NCI-H128 (cell line): Measurements from ENCODE around the gene SATB2.

Experiments
- DNase-seq: peaks from one replicate; lab custom pipeline; 2025; ENCODE audit not compliant: unreplicated experiment; lab: John Stamatoyannopoulos, UW

SATB2 gene

GRCh38 chr2:199409759-199410529, 47.8 kb downstream of the SATB2 start:
- DNase-seq: no peak

GRCh38 chr2:199407421-199407820, 50.3 kb downstream of the SATB2 start:
- DNase-seq: no peak

GRCh38 chr2:199405241-199405640, 52.5 kb downstream of the SATB2 start:
- DNase-seq: no peak

- no peak for DNase-seq
These were observed 52.9 kb downstream of the SATB2 start for GRCh38 chr2:199404841-199405240.

GRCh38 chr2:199395311-199395710, 62.4 kb downstream of the SATB2 start:
- DNase-seq: no peak

- no peak for DNase-seq
These were observed 65.4 kb downstream of the SATB2 start for GRCh38 chr2:199392363-199392762.

- no peak for DNase-seq
These were observed 68.9 kb downstream of the SATB2 start for GRCh38 chr2:199388728-199389268.

- no peak for DNase-seq
These were observed 73.7 kb downstream of the SATB2 start for GRCh38 chr2:199384043-199384442.

- DNase-seq: no peak
These were observed 74.7 kb downstream of the SATB2 start for GRCh38 chr2:199383021-199383420.

GRCh38 chr2:199382091-199382490, 75.6 kb downstream of the SATB2 start:
- no peak for DNase-seq

GRCh38 chr2:199381531-199381930, 76.2 kb downstream of the SATB2 start:
- DNase-seq: no peak

GRCh38 chr2:199378948-199379650, 78.6 kb downstream of the SATB2 start:
- DNase-seq: no peak

GRCh38 chr2:199370150-199370780, 87.5 kb downstream of the SATB2 start:
- no peak for DNase-seq

GRCh38 chr2:199366406-199366805, 91.3 kb downstream of the SATB2 start:
- no peak for DNase-seq

GRCh38 chr2:199364153-199364552, 93.6 kb downstream of the SATB2 start:
- peak; percentile 27 for DNase-seq

- DNase-seq: no peak
These were observed 101.3 kb downstream of the SATB2 start for GRCh38 chr2:199356412-199356811.

- no peak for DNase-seq
These were observed 108.9 kb downstream of the SATB2 start for GRCh38 chr2:199348871-199349270.

- DNase-seq: no peak
These were observed 113.7 kb downstream of the SATB2 start for GRCh38 chr2:199344012-199344411.

GRCh38 chr2:199342334-199342733, 115.4 kb downstream of the SATB2 start:
- no peak for DNase-seq

- no peak for DNase-seq
These were observed 116.6 kb downstream of the SATB2 start for GRCh38 chr2:199341123-199341522.

- DNase-seq: no peak
These were observed 117.7 kb downstream of the SATB2 start for GRCh38 chr2:199339891-199340605.
